GM18526 (cell line): ENCODE data around the gene EXOC2.

ENCODE experiments used
- POLR2A ChIP-seq: IDR thresholded peaks from 3 replicates; pipeline ENCODE4 v1.6.1; 2011; ENCODE audit not compliant: insufficient read length; ENCODE audit errors: extremely low read depth

EXOC2 gene

GRCh38 chr6:473768-474452 is 219.0 kb downstream of the EXOC2 start:
- no peak for TF ChIP-seq POLR2A

- TF ChIP-seq POLR2A, result no peak
Measured at GRCh38 chr6:473356-473755, 219.6 kb downstream of the EXOC2 start.

- no peak for TF ChIP-seq POLR2A
Measured at GRCh38 chr6:470901-471448, 222.0 kb downstream of the EXOC2 start.

- no peak for TF ChIP-seq POLR2A
Measured at GRCh38 chr6:470051-470900, 222.7 kb downstream of the EXOC2 start.

GRCh38 chr6:467671-468082 is 225.3 kb downstream of the EXOC2 start:
- no peak for TF ChIP-seq POLR2A

- TF ChIP-seq POLR2A, result no peak
Measured at GRCh38 chr6:467111-467510, 225.8 kb downstream of the EXOC2 start.

- no peak for TF ChIP-seq POLR2A
Measured at GRCh38 chr6:466564-466963, 226.4 kb downstream of the EXOC2 start.

GRCh38 chr6:465531-466348 is 227.2 kb downstream of the EXOC2 start:
- TF ChIP-seq POLR2A, result no peak

- TF ChIP-seq POLR2A, result no peak
Measured at GRCh38 chr6:456887-457286, 236.1 kb downstream of the EXOC2 start.

- TF ChIP-seq POLR2A, result no peak
Measured at GRCh38 chr6:456358-456867, 236.5 kb downstream of the EXOC2 start.

- TF ChIP-seq POLR2A, result no peak
Measured at GRCh38 chr6:455835-456234, 237.1 kb downstream of the EXOC2 start.

GRCh38 chr6:455006-455585 is 237.8 kb downstream of the EXOC2 start:
- no peak for TF ChIP-seq POLR2A

GRCh38 chr6:454148-454991 is 238.6 kb downstream of the EXOC2 start:
- no peak for TF ChIP-seq POLR2A

GRCh38 chr6:453152-453551 is 239.8 kb downstream of the EXOC2 start:
- no peak for TF ChIP-seq POLR2A
